HCT116 (cell line): Measurements from ENCODE around the gene SDC1.

Experiments
- CEBPB ChIP-seq: IDR thresholded peaks from 2 replicates; pipeline ENCODE4 v1.6.1; 2012; ENCODE audit warnings: low read depth
- MAX ChIP-seq: IDR thresholded peaks from 2 replicates; pipeline ENCODE4 v1.6.1; 2012
- POLR2A ChIP-seq: IDR thresholded peaks from 2 replicates; pipeline ENCODE4 v1.7.0; 2011; ENCODE audit warnings: borderline replicate concordance; ENCODE audit not compliant: insufficient read depth, insufficient read length; ENCODE audit errors: extremely low read depth
- POLR2AphosphoS5 ChIP-seq: IDR thresholded peaks from 2 replicates; pipeline ENCODE4 v1.6.1; 2011; ENCODE audit warnings: mild to moderate bottlenecking, low read depth, low read length, moderate library complexity
- YY1 ChIP-seq: IDR thresholded peaks from 2 replicates; pipeline ENCODE4 v1.6.1; 2011; ENCODE audit warnings: low read length, low read depth, moderate library complexity, mild to moderate bottlenecking; ENCODE audit not compliant: insufficient replicate concordance; ENCODE audit errors: extremely low read depth
- TF ChIP-seq, protein P1 (sequence below), 3 experiments: fragments of 200-600 bp in 1 of 3; sonication (generic) in 1 of 3; IDR thresholded peaks in 2 of 3; conservative IDR thresholded peaks in 1 of 3; 2 replicates each; pipeline ENCODE4 v1.5.1; 2012 to 2017; ENCODE audit warnings: low read depth in 2 of 3, low read length in 2 of 3, antibody characterized with exemption in 1 of 3, borderline replicate concordance in 1 of 3, control low read depth in 1 of 3, mild to moderate bottlenecking in 1 of 3, mixed read lengths in 1 of 3, mixed run types in 1 of 3, moderate library complexity in 1 of 3; ENCODE audit not compliant: insufficient read depth in 1 of 3

DNA sequence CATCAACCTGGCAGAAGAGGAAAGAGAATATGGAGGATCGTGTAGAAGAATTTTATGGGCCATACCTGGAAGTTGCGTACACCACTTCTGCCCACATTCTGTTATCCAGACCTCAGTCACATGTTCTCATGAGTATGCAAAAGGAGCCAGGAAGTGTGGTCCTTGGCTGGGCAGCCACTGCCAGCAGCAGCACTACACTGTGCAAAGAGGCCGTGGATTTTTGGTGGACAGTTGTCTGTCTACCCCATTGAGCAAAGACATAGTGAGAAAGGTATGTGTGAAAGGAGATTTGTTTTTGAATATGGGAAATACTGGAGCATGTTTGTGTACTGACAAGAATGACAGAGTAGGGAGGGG lies 68.1 kb downstream of the SDC1 start:
- TF ChIP-seq YY1 (no peak), MAX (no peak), POLR2AphosphoS5 (no peak), CEBPB (no peak), POLR2A (no peak)
- TF ChIP-seq, protein P1, sequence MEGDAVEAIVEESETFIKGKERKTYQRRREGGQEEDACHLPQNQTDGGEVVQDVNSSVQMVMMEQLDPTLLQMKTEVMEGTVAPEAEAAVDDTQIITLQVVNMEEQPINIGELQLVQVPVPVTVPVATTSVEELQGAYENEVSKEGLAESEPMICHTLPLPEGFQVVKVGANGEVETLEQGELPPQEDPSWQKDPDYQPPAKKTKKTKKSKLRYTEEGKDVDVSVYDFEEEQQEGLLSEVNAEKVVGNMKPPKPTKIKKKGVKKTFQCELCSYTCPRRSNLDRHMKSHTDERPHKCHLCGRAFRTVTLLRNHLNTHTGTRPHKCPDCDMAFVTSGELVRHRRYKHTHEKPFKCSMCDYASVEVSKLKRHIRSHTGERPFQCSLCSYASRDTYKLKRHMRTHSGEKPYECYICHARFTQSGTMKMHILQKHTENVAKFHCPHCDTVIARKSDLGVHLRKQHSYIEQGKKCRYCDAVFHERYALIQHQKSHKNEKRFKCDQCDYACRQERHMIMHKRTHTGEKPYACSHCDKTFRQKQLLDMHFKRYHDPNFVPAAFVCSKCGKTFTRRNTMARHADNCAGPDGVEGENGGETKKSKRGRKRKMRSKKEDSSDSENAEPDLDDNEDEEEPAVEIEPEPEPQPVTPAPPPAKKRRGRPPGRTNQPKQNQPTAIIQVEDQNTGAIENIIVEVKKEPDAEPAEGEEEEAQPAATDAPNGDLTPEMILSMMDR (IDR thresholded peaks at IDR 0.05 in 2 of 3, conservative IDR thresholded peaks at IDR 0.05 in 1 of 3; ENCODE audit: borderline replicate concordance in 1 of 3, insufficient read depth in 1 of 3, low read depth in 2 of 3, low read length in 2 of 3): no peak
